GM13976 (cell line): ENCODE data around the gene SLA2.

Experiments
- DNase-seq: peaks from one replicate; pipeline ENCODE4 v3.0.0; 2012; ENCODE audit warnings: low spot score
- in situ Hi-C: fragments of 300-500 bp; cut with MboI; formaldehyde crosslinking; loops from one replicate; pipeline ENCODE4 v1.12.0; 2022; ENCODE audit warnings: low sequenced_read_pairs, mixed read lengths, inconsistent platforms; ENCODE audit not compliant: unreplicated experiment
- TF ChIP-seq, protein P1 (sequence below): IDR thresholded peaks from 2 replicates; pipeline ENCODE4 v1.5.1; 2012; ENCODE audit warnings: borderline replicate concordance, mild to moderate bottlenecking; ENCODE audit not compliant: insufficient read depth; ENCODE audit errors: extremely low read depth, missing control alignments, control extremely low read depth

The SLA2 gene

DNA sequence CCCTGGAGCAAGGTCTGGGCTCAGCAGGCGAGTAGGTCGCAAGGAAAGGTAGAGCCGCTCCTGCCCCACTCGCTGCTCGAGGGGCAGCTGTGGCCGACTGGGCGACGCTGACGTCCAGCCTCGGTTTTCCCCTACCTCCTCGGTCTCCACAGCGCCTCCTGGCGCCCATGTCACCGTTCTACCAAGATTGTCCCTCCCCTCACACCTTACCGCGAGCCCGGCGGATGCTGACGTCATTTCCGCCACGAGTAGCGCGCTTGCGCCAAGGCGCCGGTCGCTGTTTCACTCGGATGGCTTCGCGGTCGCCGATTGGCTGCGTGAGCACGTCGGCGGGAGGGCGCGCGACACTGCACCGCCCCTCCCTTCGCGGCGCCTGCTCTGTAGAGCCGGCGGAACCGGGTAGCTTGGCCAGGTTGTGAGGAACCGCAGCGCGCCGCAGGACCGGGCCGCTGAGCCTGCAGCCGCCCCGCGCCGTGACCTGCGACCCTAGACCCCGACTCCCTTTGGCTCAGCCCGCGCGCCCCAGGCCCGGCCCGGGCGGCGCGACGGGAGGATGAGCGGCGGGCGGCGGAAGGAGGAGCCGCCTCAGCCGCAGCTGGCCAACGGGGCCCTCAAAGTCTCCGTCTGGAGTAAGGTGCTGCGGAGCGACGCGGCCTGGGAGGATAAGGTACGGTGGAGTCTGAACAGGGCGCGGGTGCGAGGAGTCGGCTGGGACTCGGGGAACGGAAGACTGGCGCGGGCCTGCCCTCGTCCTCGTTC, 40.4 kb downstream of the SLA2 start, which contains the start of gene RAB5IF:
Gene RAB5IF, plus strand, starts transcription at position 381 of the 759 bp plus-strand sequence. Its CDS starts 173 bp downstream, at position 554.
- peak; percentile 95 for DNase-seq
- in situ Hi-C loops = no loop called here
- TF ChIP-seq, protein P1, sequence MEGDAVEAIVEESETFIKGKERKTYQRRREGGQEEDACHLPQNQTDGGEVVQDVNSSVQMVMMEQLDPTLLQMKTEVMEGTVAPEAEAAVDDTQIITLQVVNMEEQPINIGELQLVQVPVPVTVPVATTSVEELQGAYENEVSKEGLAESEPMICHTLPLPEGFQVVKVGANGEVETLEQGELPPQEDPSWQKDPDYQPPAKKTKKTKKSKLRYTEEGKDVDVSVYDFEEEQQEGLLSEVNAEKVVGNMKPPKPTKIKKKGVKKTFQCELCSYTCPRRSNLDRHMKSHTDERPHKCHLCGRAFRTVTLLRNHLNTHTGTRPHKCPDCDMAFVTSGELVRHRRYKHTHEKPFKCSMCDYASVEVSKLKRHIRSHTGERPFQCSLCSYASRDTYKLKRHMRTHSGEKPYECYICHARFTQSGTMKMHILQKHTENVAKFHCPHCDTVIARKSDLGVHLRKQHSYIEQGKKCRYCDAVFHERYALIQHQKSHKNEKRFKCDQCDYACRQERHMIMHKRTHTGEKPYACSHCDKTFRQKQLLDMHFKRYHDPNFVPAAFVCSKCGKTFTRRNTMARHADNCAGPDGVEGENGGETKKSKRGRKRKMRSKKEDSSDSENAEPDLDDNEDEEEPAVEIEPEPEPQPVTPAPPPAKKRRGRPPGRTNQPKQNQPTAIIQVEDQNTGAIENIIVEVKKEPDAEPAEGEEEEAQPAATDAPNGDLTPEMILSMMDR = peak; percentile 98

DNA sequence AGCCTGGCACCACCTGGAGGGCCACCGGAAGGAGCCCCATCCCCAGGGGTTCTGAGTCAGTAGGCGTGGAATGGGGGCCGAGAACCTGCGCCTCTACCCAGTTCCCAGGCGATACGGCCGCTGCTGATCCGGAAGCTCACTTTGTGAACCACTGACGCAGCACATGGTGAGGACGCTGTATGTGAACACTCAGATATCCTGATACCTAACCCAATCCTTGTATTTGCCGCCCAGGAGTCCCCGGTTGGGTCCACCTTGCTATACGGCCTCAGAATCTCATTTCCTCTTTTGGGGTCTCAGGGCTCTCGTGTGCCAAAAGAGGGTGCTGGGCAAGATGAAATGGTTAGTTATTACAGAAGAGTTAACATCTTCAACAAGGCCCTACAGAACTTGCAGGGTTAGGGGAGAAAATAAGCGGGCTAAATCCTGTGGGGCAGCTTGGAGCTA, 41.0 kb downstream of the SLA2 start:
- in situ Hi-C loops = no loop called here
- TF ChIP-seq, protein P1 = no peak
- peak; percentile 66 for DNase-seq

DNA sequence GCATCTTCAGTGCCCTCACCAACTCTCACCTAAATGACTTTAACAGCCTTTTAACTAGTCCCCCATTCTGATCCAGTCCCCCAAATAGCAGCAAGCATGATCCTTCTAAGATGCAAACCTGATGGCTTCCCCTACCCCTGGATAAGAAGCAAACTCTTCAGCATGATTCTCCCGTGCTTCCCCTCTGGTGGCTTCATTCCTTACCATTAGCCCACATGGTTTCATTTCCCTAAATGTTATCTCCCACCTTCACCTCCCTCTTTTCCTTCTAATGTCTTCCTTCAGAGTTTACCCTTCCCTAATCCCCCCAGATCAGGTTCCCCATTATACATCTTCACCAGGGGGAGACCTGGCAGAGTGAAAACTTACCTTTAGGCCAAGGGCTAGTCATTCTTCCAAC, 44.5 kb downstream of the SLA2 start:
- DNase-seq = no peak
- TF ChIP-seq, protein P1 = no peak
- in situ Hi-C loops = no loop called here

DNA sequence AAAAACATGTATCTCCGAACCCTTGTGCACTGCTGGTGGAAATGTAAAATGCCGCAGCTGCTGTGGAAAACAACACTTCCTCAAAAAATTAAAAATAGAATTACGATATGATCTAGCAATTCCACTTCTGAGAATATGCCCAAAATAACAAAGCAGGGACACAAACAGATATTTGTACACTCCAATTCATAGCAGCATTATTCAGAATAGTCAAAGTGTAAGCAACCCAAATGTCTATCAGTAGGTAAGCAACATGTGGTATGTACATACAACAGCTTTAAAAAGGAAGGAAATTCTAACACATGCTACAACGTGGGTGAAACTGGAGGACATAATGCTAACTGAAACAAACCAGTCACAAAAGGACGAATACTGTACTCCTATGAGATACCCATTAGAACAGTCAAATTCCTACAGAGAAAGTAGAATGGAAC, 46.1 kb downstream of the SLA2 start:
- no peak for DNase-seq
- TF ChIP-seq, protein P1 = no peak
- in situ Hi-C loops = no loop called here

DNA sequence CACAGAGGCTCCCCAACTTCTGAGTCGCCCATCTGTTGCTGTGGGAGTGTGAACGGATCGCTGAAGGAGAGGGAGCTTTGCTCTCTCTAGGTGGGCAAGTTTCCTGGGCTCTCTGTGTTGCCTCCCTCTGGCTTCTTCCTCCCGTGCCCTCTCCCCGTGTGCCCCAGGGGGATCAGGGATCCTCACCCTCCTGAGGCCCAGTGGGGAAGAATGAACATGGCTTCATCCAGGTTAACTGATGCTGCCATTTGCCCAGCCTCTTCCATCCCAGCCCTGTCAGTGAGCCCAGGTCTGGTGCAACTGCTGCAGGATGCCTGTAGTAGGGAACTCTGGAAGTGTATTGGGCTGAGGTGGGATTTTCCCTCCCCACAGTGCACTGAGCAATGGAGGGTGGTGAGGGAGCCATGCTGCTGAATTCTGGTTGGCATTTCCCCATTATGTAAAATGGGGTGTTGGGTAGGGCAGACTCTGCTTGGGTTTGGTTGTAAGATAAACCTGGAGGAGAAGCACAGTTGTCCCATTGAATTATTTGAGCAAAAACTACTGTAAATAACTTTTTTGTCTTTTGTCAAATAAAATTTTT, 52.6 kb downstream of the SLA2 start:
- TF ChIP-seq, protein P1 = no peak
- in situ Hi-C loops = no loop called here
- no peak for DNase-seq

DNA sequence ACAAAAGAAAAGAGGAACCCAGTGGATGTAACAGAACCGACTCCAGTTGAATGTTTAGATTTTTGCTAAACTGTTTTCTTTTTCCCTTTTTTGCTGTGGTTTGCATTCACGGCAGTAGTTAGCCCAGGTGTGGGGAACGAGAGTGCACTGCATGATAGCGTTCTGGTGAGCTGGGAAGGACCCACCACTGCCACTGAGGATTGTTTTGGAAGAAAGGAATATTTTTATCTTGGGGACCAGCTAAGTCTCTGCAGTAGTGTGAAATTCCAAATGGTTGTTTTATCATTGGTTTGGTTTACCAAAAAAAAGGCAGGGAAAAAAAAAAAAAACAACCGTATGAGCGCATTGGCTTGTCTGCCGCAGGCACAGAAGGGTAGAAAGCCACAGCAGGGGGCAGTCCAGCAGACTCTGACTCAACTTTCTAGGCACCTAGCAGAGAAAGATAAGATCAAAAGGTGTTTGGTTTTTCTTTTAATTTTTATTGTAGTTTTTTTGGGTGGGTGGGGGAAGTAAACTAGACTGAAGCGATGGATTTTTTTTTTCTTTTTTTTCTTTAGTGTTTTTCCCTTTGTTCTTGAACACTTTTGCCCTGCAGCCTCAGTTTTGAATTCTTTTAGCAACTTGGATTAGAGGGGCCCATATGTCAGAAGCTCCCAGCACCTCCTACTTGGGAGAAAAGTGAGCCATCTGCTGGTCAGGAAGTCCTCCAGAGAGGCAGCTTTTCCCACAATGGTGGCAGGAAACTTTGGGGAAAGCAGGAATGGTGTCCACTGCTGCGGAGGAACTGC, 53.9 kb downstream of the SLA2 start:
- no peak for DNase-seq
- in situ Hi-C loops = no loop called here
- TF ChIP-seq, protein P1 = peak; percentile 49
